NCI-H146 (cell line): ENCODE results near the gene LRRC26.
A peak's percentile ranks its signal among the peaks of the same experiment; 100 is the strongest.
"Not testable (repeated sequence)": the region's sequence is repeated elsewhere in the genome, so short reads cannot be mapped to it uniquely, and the experiment has no call there.

Experiments
- DNase-seq: peaks from one replicate; lab custom pipeline; 2025; lab: John Stamatoyannopoulos, UW

Gene LRRC26

DNA sequence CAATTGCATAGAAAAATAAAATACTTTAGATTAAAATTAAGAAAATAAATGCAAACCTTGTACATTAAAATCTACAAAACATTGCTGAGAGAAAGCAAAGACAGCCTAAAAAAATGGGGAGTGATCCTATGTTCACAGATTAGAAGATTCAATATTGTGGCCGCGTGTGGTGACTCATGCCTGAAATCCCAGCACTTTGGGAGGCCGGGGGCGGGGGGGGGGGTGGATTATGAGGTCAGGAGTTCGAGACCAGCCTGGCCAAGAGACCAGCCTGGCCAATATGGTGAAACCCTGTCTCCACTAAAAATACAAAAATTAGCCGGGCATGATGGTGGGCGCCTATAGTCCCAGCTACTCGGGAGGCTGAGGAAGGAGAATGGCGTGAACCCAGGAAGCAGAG, 34.7 kb downstream of the LRRC26 start:
- not testable (repeated sequence) for DNase-seq

DNA sequence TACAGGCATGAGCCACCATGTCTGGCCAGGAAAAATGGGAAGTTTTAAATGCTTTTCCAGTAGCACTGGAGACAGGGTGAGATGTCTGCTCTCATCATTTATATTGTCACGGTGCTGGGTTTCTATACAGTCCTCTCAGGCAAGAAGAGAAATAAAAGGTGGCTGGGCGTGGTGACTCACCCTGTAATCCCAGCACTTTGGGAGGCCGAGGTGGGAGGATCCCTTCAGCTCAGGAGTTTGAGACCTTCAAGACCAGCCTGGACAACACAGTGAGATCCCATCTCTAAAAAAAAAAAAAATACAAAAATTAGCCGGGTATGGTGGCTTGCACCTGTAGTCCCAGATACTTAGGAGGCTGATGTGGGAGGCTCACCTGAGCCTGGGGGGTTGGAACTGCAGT, 35.7 kb downstream of the LRRC26 start:
- DNase-seq: no peak

DNA sequence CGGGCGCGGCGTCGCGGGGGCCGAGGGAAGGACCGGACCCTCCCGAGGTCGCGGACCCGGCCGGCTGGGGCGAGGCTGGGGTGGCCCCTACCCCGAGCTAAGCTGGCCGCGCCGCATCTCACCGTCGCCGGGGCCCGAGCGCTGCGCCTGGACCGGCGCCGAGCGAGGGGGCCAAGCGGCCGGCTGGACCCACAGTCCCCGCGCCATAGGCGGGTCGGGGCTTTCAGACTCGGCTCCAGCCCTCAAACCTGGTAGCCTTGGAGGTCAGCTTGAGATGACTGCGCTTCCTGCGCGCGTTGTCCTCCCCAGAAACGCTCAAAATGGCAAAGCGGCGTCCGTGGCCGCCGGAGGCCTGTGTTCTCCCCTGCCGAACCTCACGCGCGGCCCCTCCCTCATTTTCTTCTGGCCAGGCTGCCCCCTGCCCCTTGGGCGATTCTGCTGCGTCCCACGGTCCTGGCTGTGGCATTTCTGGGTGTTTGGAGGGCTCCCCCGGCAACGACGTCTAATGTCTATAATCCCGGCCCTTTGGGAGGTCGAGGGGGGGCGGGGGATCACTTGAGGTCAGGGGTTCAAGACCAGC, 39.6 kb downstream of the LRRC26 start:
- peak; percentile 31 for DNase-seq

DNA sequence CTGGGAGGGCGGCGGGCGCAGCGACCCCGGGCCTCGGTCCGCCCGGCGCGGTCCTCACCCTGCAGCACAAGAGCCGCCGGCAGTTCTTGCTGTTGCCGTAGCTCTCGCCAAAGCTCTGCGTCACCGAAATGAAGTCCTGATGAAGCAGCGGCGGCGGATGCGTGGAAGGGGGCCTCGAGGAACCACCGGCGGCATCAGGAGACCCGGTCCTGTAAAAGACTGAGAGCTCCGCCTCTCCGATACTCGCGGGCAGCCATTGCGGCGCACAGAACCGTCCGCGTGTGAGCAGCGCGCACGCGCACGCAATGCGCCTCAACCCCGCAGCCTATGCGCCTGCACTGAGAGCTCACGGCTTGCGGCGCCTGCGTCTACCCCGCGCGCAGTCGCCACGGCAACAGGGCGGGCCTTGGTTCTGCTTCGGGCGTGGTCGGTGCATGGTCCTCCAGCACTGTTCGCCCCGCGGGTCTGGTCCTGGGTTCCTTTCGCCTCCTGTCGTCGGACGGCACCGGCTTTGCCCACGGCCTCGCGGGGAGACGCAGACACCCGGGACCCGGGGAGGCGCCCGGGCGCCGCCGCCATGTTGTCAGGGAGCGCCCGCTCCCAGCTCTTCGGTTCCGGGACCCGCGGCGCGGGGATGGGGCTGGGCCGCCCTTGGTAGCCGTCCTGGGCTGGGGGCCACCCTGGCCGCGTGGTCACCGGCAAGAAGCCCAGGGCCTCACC, 40.2 kb downstream of the LRRC26 start:
- DNase-seq: peak; percentile 89

DNA sequence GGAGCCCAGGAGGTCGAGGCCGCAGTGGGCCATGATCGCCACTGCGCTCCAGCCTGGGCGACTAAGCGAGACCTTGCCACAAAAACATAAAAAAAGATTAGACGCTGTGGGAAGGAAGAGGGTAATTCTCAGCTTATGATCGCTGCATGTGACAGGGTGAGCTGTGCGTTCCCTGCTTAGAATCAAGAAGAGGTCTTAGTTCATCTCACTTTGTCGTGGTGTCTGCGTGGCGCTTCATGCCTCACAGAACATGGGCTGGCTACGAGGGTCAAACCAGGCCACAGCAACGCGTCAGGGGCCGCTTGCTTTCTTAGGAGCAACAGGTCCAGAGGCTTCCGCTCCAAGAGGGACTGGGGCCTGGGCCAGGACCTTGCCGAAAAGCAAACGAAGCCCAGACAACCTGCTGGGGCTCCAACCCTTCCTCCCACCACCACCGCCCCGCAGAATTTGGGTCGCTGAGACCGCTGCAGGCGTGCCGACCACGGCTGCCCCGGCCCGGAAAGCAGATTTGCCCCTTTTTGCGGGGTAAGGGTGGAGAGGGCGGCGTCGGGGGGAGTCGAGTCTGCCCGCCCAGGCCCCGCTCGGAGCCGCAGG, 40.9 kb downstream of the LRRC26 start:
- DNase-seq: no peak

DNA sequence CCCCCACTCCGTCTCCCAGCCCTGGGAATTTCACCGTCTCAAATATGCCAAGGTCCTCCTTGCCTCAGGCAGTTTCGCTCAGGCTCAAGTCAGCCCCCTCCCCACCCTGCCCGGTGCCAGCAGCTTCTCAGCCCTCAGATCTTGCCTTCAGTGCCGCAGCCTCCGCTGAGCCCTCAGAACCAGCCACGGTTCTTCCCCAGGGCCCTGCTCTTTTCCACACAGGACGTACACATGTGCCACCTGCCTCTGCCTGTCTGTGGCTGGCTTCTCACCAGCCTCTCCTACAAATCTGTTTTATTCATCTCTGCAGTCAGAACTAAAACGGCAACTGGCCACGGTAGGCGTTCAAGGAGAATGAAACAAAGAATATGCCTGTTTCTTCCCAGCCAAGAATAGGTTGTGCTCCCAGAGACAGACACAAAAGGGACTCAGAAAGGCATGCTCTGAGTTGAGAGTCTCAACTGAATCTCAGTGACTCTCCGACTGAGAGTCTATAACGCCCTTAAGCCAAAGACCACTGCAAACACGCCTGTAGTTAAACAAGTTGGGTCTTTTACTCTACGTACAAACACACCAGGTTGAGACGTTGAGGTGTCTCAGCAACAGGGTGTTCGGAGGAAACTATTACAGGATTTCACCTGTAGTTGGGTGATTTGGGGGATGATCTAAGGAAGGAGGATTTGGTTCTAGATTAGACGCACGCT, 41.5 kb downstream of the LRRC26 start:
- no peak for DNase-seq

DNA sequence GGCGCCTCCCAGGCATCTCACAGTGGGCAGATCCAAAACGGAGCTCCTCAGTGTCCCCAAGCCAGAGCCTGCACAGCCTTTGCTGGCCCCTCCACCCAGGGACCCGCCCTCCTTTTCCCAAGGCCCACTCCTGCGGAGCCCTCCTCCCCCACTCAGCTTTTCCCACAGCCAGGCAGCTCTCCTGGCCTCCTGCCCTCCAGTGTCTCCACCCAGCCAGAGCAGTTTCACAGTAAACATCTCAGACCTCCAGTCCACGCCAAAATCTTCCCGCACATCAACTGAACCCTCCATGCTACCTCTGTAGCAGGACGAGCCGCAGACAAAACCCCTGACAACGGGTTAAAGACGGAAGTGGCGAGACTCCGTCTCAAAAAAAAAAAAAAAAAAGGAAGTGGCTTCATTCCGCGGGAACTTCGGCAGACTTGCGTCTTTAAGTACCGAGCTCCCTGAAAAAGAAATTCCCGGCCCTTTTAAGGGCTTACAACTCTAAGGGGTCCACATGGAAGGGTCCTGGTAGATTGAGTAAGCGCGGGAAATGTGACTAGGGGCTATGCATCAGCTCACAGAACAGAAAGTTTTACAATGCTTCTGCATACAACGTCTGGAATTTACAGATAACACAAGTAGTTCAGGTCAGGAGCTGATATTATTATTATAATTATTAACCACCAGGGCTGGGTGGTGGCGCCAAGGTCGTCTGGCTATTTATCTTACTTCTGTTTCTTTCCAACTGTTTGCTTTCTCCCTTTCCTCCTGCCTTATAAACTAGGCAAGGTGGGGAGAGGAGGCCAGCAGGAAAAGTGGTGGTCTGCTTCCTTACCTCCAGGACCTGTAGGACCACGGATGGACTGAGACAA, 42.3 kb downstream of the LRRC26 start:
- DNase-seq: no peak

DNA sequence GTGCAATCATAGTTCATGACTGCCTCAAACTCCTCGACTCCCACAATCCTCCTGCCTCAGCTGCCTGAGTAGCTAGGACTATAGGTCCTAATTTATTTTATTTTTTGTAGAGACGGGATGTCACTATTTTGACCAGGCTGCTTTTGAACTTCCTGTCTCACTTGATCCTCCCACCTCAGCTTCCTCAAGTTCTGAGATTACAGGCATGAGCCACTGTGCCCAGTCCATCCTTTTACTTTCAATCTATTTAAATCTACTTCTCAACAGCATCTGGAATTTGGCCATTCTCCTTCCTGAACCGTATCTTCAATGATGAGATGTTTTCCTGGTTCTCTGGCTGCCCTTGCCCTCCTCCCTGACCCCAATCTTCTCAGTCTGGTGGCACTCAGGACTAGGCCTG, 43.1 kb downstream of the LRRC26 start:
- DNase-seq: no peak

DNA sequence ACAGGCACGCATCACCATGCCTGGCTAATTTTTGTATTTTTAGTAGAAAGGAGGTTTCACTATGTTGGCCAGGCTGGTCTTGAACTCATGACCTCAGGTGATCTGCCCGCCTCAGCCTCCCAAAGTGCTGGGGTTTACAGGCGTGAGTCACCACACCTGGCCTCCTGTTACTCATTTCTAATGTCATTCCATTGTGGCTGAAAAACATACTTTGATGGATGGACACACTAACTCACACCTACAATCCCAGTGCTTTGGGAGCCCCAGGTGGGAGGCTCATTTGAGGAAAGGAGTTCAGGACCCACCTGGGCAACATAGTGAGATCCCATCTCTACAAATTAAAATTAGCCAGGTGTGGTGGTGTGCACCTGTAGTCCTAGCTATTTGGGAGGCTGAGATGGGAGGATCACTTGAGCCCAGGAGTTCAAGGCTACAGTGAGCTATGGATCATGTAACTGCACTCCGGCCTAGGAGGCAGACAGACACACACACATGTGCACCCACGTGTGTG, 45.8 kb downstream of the LRRC26 start:
- not testable (repeated sequence) for DNase-seq

DNA sequence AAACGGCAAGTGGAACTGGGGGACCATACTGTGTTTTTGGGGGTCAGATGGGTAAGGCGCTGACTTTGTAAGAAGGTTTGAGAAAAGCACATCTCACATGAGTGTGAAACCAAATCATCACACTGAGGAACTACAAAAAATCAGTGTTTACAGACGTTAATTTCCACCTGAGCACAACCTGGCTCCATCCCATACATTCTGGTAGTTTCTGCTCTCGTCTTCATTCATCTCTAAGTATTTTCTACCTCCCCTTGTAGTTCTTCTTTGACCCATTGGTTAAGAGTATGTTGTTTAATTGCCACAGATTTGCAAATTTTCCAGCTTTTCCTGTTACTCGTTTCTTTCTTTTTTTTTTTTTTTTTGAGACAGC, 46.4 kb downstream of the LRRC26 start:
- DNase-seq: no peak

DNA sequence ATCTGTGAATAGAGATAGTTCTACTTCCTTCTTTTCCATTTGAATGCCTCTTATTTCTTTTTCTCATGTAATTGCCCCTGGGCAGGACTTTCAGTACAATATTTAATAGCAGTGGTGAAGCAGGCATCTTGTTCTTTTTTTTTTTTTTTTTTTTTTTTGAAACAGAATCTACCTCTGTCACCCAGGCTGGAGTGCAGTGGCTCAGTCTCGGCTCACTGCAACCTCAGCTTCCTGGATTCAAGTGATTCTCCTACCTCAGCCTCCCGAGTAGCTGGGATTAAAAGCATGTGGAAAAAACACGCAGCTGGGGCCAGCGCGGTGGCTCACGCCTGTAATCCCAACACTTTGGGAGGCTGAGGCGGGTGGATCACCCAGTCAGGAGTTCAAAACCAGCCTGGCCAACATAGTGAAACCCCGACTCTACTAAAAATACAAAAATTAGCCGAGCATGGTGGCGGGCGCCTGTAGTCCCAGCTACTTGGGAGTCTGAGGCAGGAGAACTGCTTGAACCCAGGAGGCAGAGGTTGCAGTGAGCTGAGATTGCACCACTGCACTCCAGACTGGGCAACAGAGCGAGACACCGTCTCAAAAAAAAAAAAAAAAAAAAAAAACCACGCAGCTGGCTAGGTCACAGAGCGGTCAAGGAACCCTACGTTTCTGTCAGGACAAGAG, 46.9 kb downstream of the LRRC26 start:
- DNase-seq: not testable (repeated sequence)

DNA sequence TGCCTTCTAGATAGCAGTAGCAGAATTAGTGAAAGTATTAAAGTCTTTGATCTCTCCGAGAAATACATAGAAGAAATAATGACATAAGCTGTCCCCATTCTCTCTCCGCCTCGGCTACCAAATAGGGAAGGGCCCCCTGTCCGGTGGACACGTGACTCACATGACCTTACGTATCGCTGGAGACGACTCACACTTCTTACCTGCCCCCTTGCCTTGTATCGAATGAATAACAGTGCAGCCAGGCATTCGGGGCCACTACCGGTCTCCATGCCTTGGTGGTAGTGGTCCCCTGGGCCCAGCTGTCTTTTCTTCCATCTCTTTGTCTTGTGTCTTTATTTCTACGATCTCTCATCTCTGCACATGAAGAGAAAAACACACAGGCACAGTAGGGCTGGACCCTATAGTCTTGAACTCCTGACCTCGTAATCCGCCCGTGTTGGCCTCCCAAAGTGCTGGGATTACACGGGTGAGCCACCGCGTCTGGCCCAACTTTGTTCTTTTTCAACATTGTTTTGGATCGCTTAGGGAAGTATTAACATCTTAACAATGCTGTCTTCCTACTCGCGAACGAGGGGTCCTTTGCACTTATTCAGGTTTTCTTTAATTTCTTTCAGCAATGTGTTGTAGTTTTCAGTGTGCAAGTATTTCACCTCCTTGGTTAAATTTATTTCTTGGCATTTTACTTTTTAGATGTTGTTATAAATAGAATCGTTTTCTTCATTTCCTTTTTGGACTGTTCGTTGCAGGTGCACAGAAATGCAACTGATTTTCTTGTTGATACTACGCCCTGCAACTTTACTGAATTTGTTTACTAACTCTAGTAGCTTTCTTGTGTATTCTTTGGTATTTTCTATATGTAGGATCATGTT, 47.7 kb downstream of the LRRC26 start:
- not testable (repeated sequence) for DNase-seq
